Suprapubic skin (tissue), 4 donors: ENCODE measurements around the gene FAM53A. TPM values are rescaled to one million over a fixed set of nuclear protein-coding genes. Genes with fewer than 3 reads are reported as not detected.
A peak's percentile ranks its signal among the peaks of the same experiment; 100 is the strongest.

Source experiments
- DNase-seq, 2 donors: peaks; one replicate each; pipeline ENCODE4 v3.0.0-alpha.2; 2019; ENCODE audit warnings: low spot score in 2 of 2
- H3K27ac ChIP-seq: fragments of 200-600 bp; sonication (generic); one replicate; pipeline ENCODE4 v1.5.1; 2019
- H3K27me3 ChIP-seq: fragments of 200-600 bp; sonication (generic); one replicate; pipeline ENCODE4 v1.5.1; 2019
- H3K36me3 ChIP-seq: fragments of 200-600 bp; sonication (generic); one replicate; pipeline ENCODE4 v1.5.1; 2019
- H3K4me1 ChIP-seq: fragments of 200-600 bp; sonication (generic); one replicate; pipeline ENCODE4 v1.5.1; 2019
- H3K4me3 ChIP-seq: fragments of 200-600 bp; sonication (generic); one replicate; pipeline ENCODE4 v1.5.1; 2019; ENCODE audit warnings: mild to moderate bottlenecking
- H3K9me3 ChIP-seq: fragments of 200-600 bp; sonication (generic); one replicate; pipeline ENCODE4 v1.5.1; 2019
- CTCF ChIP-seq, 2 donors: fragments of 200-600 bp in 1 of 2; fragments of 450-650 bp in 1 of 2; sonication (generic) in 1 of 2; IDR thresholded peaks; one replicate each; pipeline ENCODE4 v1.5.1; 2016 to 2019; ENCODE audit warnings: antibody characterized with exemption in 2 of 2, mild to moderate bottlenecking in 1 of 2, moderate library complexity in 1 of 2
- EP300 ChIP-seq: sonication (generic); formaldehyde crosslinking; IDR thresholded peaks from one replicate; pipeline ENCODE4 v1.6.1; 2017; ENCODE audit warnings: antibody characterized with exemption
- POLR2A ChIP-seq, 2 donors: fragments of 450-650 bp; IDR thresholded peaks; one replicate each; pipeline ENCODE4 v1.6.1; 2017; ENCODE audit warnings: antibody characterized with exemption in 2 of 2, mild to moderate bottlenecking in 2 of 2, moderate library complexity in 2 of 2
- POLR2AphosphoS5 ChIP-seq, 3 donors: sonication (generic); formaldehyde crosslinking; IDR thresholded peaks; one replicate each; pipeline ENCODE4 v1.6.1; 2017; ENCODE audit warnings: antibody characterized with exemption in 3 of 3
- WGBS: methylation state at CpG from one replicate; pipeline ENCODE4 v1.1.5; 2018; 5-methylcytosine and 5-hydroxymethylcytosine counted together
- total RNA-seq, 4 donors: library from RNA; depleted of rRNA; stranded (reverse); fragments of >200 nt; gene quantifications; one replicate each; pipeline ENCODE4 v1.1.0, GENCODE V29; 2016

The FAM53A gene
- total RNA-seq, 4 donors from 2014 or later, result 2.2 to 8.0 (median 4.9) TPM

GRCh38 chr4:1596393-1596792, 87.7 kb downstream of the FAM53A start:
- Histone ChIP-seq H3K27me3 (peaks cover 32% of the 10 kb centered on the region), H3K4me1 (no peaks in the 10 kb centered on the region), H3K4me3 (no peak overlapping the region), H3K9me3 (peaks cover under 1% of the 10 kb centered on the region), H3K27ac (no peak overlapping the region), H3K36me3 (no peaks in the 10 kb centered on the region)
- DNase-seq, result peak in 1 of 2 donors; percentile 26
- WGBS, result 89% methylated on average over 16 of the region's 16 CpGs
- TF ChIP-seq POLR2A (IDR thresholded peaks at IDR 0.05) (no peak), EP300 (no peak), POLR2AphosphoS5 (IDR thresholded peaks at IDR 0.05) (no peak), CTCF (IDR thresholded peaks at IDR 0.05) (no peak)

GRCh38 chr4:1595789-1596325, 88.3 kb downstream of the FAM53A start:
- Histone ChIP-seq H3K27me3 (peaks cover 32% of the 10 kb centered on the region), H3K4me1 (no peaks in the 10 kb centered on the region), H3K4me3 (no peak overlapping the region), H3K36me3 (no peaks in the 10 kb centered on the region), H3K9me3 (peaks cover 5% of the 10 kb centered on the region), H3K27ac (no peak overlapping the region)
- DNase-seq, result peak in 1 of 2 donors; percentile 42
- 87% methylated on average over 10 of the region's 10 CpGs for WGBS
- TF ChIP-seq POLR2AphosphoS5 (IDR thresholded peaks at IDR 0.05) (no peak), POLR2A (IDR thresholded peaks at IDR 0.05) (no peak), EP300 (no peak), CTCF (IDR thresholded peaks at IDR 0.05) (no peak)

- H3K36me3 ChIP-seq, result no peaks in the 10 kb centered on the region
- H3K4me3 ChIP-seq, result no peak overlapping the region
- TF ChIP-seq CTCF (IDR thresholded peaks at IDR 0.05) (no peak), POLR2AphosphoS5 (IDR thresholded peaks at IDR 0.05) (no peak)
- H3K4me1 ChIP-seq, result no peaks in the 10 kb centered on the region
- DNase-seq, result peak in 1 of 2 donors; percentile 53
- H3K27me3 ChIP-seq, result peaks cover 32% of the 10 kb centered on the region
- 87% methylated on average over 11 of the region's 24 CpGs for WGBS
- H3K9me3 ChIP-seq, result peaks cover 5% of the 10 kb centered on the region
- no peak overlapping the region for H3K27ac ChIP-seq
Measured at GRCh38 chr4:1594871-1595788, 89.0 kb downstream of the FAM53A start.

- H3K36me3 ChIP-seq, result no peaks in the 10 kb centered on the region
- peaks cover 5% of the 10 kb centered on the region for H3K9me3 ChIP-seq
- H3K4me3 ChIP-seq, result no peak overlapping the region
- no peak for TF ChIP-seq POLR2A (IDR thresholded peaks at IDR 0.05)
- TF ChIP-seq CTCF (IDR thresholded peaks at IDR 0.05), result no peak
- TF ChIP-seq EP300, result no peak
- TF ChIP-seq POLR2AphosphoS5 (IDR thresholded peaks at IDR 0.05), result no peak
- peaks cover 32% of the 10 kb centered on the region for H3K27me3 ChIP-seq
- no peaks in the 10 kb centered on the region for H3K4me1 ChIP-seq
- WGBS, result 26% methylated on average over 23 of the region's 23 CpGs
- H3K27ac ChIP-seq, result no peak overlapping the region
- peak in 1 of 2 donors; percentile 37 for DNase-seq
Measured at GRCh38 chr4:1593881-1594345, 90.2 kb downstream of the FAM53A start.

- peak in 1 of 2 donors; percentile 13 for DNase-seq
- 45% methylated on average over 19 of the region's 19 CpGs for WGBS
- H3K27me3 ChIP-seq, result peaks cover 33% of the 10 kb centered on the region
- H3K4me3 ChIP-seq, result no peak overlapping the region
- H3K9me3 ChIP-seq, result peaks cover 5% of the 10 kb centered on the region
- no peaks in the 10 kb centered on the region for H3K4me1 ChIP-seq
- no peaks in the 10 kb centered on the region for H3K36me3 ChIP-seq
- no peak overlapping the region for H3K27ac ChIP-seq
- TF ChIP-seq POLR2A (IDR thresholded peaks at IDR 0.05) (no peak), CTCF (IDR thresholded peaks at IDR 0.05) (no peak), EP300 (no peak), POLR2AphosphoS5 (IDR thresholded peaks at IDR 0.05) (no peak)
Measured at GRCh38 chr4:1593458-1593857, 90.7 kb downstream of the FAM53A start.
